Astrocyte of the hippocampus (primary cell): Measurements from ENCODE around the gene HSPBP1.

Experiments used
- DNase-seq: peaks from one replicate; pipeline ENCODE4 v3.0.0; 2011; ENCODE audit warnings: low read depth, low spot score

HSPBP1 gene

GRCh38 chr19:55304980-55305379 is 25.1 kb upstream of the HSPBP1 start:
- DNase-seq, result no peak

DNA sequence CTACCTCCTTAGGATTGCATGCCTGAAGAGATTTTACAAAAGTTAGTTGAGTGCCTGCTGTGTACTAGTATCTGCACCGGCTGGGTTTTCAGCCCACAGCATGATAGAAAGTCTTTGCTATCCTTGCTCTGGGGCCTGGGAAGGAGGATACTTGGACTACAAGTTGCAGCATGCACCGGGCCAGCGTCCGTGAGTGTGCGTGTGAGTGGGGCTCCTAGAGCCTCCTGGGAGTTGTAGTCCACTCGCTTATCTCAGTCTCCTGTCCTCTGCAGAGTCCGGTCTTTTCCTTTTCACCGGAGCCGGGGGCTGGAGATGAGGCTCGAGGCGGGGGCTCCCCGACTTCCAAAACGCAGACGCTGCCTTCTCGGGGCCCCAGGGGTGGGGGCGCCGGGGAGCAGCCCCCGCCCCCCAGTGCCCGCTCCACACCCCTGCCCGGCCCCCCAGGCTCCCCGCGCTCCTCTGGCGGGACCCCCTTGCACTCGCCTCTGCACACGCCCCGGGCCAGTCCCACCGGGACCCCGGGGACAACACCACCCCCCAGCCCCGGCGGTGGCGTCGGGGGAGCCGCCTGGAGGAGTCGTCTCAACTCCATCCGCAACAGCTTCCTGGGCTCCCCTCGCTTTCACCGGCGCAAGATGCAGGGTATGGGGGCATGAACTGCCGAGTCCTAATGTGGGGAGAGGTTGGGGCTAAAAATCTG is 24.5 kb upstream of the HSPBP1 start:
- DNase-seq, result no peak

DNA sequence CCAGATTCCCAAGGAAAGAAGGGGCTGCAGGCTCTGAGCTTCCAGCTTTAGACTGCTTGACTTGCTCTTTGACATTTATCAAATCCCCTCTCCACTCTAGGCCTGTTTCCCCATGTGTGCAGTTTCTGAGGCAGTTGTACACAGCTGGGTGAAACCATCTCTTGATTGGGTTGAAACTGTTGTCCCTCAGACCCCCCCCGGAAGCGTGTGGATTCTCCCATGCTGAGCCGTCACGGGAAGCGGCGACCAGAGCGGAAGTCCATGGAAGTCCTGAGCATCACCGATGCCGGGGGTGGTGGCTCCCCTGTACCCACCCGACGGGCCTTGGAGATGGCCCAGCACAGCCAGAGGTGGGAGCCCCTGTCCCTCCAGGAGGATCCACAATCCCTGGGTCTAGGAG is 23.6 kb upstream of the HSPBP1 start:
- DNase-seq, result no peak

- DNase-seq, result no peak
Measured at GRCh38 chr19:55302318-55302703, 22.4 kb upstream of the HSPBP1 start.

GRCh38 chr19:55301459-55302317 is 21.8 kb upstream of the HSPBP1 start:
- DNase-seq, result peak; percentile 90

DNA sequence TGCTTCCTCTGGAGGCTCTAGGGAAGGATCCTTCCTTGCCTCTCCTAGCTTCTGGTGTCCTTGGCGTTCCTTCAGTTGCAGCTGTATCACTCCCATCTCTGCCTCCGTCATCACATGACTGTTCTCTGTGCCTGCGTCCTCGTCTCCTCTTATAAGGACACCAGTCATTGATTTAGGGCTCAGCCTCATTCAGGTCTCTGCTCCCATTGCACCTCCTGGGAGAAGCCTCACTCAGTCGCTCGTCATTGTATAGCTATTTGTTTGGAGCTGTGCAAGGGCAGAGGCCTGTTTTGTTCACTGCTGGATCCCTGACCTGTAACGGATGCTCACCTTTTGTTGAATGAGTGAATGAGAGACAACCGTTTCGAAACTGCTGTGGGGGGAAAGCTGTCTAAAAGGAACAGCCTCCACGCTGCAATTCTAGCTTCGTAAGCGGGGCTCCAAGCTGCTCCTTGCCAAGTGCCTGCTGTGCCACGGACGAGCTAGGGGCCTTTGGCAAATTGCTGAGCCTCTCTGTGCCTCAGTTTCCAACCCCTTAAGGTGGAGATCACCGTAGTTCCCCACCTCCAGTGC is 21.1 kb upstream of the HSPBP1 start:
- DNase-seq, result no peak

DNA sequence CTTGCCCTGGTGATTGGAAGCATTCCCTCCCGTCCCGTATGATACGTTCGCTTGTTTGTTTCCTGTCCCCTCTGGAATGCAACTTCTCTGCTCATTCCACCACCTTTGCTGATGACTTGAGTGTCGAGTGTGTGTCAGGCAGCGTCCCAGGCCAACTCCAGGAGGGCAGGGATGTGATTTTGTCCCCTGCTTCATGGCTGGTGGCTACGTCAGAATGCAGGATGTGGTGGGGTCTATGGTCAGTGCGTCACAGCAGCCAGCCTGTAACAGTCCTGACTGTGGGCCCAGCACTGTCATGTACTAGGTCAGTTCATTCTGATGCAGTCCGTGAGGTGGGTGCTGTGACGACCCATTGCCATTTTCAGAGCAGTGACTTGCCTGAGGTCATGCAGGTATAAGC is 20.1 kb upstream of the HSPBP1 start:
- no peak for DNase-seq

- no peak for DNase-seq
Measured at GRCh38 chr19:55297267-55297666, 17.4 kb upstream of the HSPBP1 start.

DNA sequence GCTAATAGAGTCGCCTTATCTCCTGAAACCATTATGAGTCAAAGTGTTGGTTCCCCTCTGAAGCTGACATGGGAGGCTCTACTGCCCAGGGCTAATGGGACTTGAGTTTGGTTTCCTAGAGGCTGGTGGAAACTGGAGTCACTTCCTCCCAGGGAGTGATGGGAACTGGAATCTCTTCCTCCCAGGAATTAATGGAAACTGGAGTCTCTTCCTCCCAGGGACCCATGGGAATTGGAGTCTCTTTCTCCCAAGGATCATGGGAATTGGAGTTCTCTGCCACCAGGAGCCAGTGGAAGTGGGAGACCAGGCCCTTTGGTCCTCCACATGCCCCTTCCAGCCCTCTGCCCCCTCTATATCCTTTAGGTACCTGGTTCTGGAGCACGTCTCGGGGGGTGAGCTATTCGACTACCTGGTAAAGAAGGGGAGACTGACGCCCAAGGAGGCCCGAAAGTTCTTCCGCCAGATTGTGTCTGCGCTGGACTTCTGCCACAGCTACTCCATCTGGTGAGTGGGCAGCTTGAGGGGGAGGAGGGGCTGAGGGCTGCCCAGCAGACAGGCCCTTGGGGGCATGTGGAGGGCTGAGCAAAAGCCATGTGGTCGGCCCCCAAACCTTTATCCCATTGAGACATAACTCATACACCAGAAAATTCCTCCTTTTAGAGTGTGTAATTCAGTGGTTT is 9.3 kb upstream of the HSPBP1 start:
- DNase-seq, result no peak

GRCh38 chr19:55287361-55288079 is 7.6 kb upstream of the HSPBP1 start:
- no peak for DNase-seq

- peak; percentile 34 for DNase-seq
Measured at GRCh38 chr19:55285229-55285890, 5.5 kb upstream of the HSPBP1 start.

DNA sequence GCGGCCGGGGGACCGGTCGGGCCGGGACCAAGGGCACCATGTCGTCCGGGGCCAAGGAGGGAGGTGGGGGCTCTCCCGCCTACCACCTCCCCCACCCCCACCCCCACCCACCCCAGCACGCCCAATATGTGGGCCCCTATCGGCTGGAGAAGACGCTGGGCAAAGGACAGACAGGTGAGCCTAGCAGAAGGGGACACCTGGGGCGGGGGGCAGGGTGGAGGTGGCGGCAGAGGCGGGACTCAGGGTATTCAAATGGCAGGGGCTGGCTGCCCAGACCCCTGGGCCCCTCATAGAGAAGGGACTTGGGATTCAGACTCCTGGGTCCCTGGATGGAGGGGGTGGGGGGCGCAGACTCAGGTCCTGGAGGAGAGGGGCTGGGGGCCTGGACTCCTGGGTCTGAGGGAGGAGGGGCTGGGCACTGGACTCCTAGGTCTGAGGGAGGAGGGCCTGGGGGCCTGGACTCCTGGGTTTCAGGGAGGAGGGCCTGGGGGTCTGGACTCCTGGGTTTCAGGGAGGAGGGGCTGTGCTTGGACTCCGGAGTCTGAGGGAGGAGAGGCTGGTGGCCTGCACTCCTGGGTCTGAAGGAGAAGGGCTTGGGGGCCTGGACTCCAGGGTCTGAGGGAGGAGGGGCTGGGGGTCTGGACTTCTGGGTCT is 4.6 kb upstream of the HSPBP1 start:
- DNase-seq, result no peak

- peak; percentile 87 for DNase-seq
Measured at GRCh38 chr19:55283548-55284377, 3.9 kb upstream of the HSPBP1 start, which contains the start of gene BRSK1. TSS of gene BRSK1 (plus strand) at chr19:55283997. CDS start at chr19:55284443, 446 bp downstream.

DNA sequence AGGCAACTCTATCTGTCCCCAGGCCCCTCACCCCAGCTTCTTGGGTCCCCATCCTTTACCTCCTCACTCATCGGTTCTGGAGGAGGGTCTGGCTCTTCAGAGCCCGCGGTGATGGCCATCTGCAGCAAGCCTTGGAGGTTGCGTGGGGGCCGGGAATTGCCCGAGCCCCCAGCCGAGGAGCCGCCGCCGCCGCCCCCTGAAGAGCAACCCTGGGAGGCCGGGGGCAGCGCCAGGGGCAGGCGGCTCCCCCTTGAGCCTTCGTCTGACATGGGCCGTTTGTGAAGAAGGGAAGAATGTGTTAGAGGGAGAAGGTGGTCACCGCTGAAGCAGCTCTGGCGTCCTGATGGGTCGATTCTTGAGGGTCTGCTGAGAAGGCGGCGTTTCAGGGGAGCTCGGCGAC is 570 bp downstream of the HSPBP1 start:
- DNase-seq, result no peak

DNA sequence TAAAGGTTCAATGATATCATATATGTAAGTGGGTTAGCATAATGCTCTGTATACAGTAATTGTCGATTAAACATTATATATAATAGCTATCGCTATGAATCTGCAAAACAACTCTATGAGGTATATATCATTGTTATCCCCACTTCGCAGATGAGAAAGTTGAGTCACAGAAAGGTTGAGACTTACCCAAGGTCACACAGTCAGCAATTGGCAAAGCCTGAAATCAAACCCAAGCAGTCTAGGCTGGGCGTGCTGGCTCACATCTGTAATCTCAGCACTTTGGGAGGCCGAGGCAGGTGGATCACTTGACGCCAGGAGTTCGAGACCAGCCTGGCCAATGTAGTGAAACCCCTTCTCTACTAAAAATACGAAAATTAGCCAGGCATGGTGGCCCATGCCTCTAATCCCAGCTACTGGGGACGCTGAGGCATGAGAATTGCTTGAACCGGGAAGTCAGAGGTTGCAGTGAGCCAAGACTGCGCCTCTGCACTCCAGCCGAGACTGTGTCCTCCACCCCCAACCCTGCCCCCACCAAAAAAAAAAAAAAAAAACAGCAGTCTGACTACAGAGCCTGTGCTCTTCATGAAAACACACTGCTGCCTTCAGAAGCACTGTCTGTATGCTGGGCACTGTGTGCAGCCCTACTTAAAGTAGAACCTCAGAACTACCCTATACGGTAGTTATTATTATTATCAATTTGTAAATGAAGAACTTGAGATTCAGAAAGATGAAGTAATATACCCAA is 1.3 kb downstream of the HSPBP1 start:
- no peak for DNase-seq

DNA sequence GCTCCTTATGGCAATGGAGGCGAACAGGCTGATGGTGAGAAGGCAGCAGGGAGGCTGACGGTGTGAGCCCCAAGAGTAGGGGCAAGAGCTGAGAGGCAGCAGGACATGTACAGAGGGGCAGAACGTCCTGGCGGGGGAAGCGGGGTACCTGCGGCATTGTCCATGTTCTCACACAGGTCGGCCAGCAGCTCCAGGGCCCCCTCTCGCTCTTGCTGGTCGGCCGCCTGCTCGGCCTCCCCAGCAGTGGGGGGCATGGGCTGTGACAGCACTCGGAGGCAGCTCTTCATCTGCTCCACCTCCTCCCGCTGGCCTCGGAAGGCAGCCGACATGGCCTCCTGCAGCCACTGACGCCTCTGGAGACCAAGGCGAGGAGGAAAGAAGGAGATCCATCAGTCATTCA is 2.4 kb downstream of the HSPBP1 start:
- DNase-seq, result no peak

GRCh38 chr19:55276720-55277430 is 3.0 kb downstream of the HSPBP1 start:
- DNase-seq, result no peak
